ENCODE measurements around the gene APOBEC3B.
"Not testable (repeated sequence)": the region's sequence is repeated elsewhere in the genome, so short reads cannot be mapped to it uniquely, and the experiment has no call there.

DNA sequence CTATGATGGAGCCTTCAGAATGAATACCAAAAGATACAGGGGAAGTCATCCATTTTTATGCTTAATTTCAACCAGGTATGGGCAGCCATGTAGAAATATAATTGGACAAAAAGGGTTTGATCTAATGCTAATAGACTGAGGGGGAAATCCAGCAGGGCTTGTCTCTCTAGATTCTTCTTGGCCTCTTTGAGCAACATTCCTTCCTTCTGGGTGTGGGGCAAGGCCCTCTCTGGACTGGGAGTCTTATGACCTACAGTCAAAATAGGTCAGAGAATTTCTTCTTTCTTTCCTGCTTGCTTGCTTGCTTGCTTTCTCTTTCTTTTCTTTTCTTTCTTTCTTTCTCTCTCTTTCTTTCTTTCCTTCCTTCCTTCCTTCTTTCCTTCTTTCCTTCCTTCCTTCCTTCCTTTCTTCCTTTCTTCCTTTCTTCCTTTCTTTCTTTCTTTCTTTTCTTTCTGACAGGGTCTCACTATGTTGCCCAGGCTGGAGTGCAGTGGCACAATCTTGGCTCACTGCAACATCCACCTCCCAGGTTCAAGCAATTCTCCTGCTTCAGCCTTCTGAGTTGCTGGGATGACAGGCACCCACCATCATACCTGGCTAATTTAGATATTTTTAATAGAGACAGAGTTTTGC lies 36.3 kb upstream of the APOBEC3B start:
- TF ChIP-seq, protein P1, sequence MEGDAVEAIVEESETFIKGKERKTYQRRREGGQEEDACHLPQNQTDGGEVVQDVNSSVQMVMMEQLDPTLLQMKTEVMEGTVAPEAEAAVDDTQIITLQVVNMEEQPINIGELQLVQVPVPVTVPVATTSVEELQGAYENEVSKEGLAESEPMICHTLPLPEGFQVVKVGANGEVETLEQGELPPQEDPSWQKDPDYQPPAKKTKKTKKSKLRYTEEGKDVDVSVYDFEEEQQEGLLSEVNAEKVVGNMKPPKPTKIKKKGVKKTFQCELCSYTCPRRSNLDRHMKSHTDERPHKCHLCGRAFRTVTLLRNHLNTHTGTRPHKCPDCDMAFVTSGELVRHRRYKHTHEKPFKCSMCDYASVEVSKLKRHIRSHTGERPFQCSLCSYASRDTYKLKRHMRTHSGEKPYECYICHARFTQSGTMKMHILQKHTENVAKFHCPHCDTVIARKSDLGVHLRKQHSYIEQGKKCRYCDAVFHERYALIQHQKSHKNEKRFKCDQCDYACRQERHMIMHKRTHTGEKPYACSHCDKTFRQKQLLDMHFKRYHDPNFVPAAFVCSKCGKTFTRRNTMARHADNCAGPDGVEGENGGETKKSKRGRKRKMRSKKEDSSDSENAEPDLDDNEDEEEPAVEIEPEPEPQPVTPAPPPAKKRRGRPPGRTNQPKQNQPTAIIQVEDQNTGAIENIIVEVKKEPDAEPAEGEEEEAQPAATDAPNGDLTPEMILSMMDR (IDR thresholded peaks at IDR 0.05) = not testable (repeated sequence)
- not testable (repeated sequence) for TF ChIP-seq POLR2A (IDR thresholded peaks at IDR 0.05); EP300 (IDR thresholded peaks at IDR 0.05; ENCODE audit: low read depth); POLR2AphosphoS5 (IDR thresholded peaks at IDR 0.05)
